Fibroblast of upper back skin (primary cell): ENCODE measurements around the gene ACSL3.
"Not testable (repeated sequence)": the region's sequence is repeated elsewhere in the genome, so short reads cannot be mapped to it uniquely, and the experiment has no call there.

Experiments used
- DNase-seq: peaks from one replicate; pipeline ENCODE4 v3.0.0-alpha.2; 2013

Gene ACSL3

GRCh38 chr2:222854773-222855700, 5.8 kb upstream of the ACSL3 start:
- DNase-seq = no peak

GRCh38 chr2:222859786-222860612, 837 bp upstream of the ACSL3 start:
- peak; percentile 67 for DNase-seq

- no peak for DNase-seq
Measured at GRCh38 chr2:222861411-222862105, 722 bp downstream of the ACSL3 start.

GRCh38 chr2:222862106-222862908, 1.5 kb downstream of the ACSL3 start:
- DNase-seq = peak; percentile 49

- DNase-seq = no peak
Measured at GRCh38 chr2:222862909-222863544, 2.2 kb downstream of the ACSL3 start.

- DNase-seq = peak; percentile 72
Measured at GRCh38 chr2:222864296-222864695, 3.5 kb downstream of the ACSL3 start.

GRCh38 chr2:222865301-222865700, 4.5 kb downstream of the ACSL3 start:
- DNase-seq = no peak

- DNase-seq = no peak
Measured at GRCh38 chr2:222866358-222866960, 5.6 kb downstream of the ACSL3 start.

- DNase-seq = not testable (repeated sequence)
Measured at GRCh38 chr2:222868560-222869251, 7.9 kb downstream of the ACSL3 start.

- no peak for DNase-seq
Measured at GRCh38 chr2:222869252-222869560, 8.4 kb downstream of the ACSL3 start.

- no peak for DNase-seq
Measured at GRCh38 chr2:222871291-222871690, 10.5 kb downstream of the ACSL3 start.

GRCh38 chr2:222872551-222872950, 11.7 kb downstream of the ACSL3 start:
- no peak for DNase-seq

GRCh38 chr2:222875482-222875881, 14.6 kb downstream of the ACSL3 start:
- DNase-seq = no peak

- no peak for DNase-seq
Measured at GRCh38 chr2:222876947-222877346, 16.1 kb downstream of the ACSL3 start.

GRCh38 chr2:222877556-222878300, 16.9 kb downstream of the ACSL3 start:
- peak; percentile 65 for DNase-seq

GRCh38 chr2:222878301-222878876, 17.6 kb downstream of the ACSL3 start:
- DNase-seq = no peak

GRCh38 chr2:222878877-222879603, 18.2 kb downstream of the ACSL3 start:
- peak; percentile 70 for DNase-seq

GRCh38 chr2:222879604-222879933, 18.7 kb downstream of the ACSL3 start:
- DNase-seq = no peak

- no peak for DNase-seq
Measured at GRCh38 chr2:222882484-222882928, 21.7 kb downstream of the ACSL3 start.
